Measurements from ENCODE around the gene ERAL1.
"Not testable (repeated sequence)": the region's sequence is repeated elsewhere in the genome, so short reads cannot be mapped to it uniquely, and the experiment has no call there.

DNA sequence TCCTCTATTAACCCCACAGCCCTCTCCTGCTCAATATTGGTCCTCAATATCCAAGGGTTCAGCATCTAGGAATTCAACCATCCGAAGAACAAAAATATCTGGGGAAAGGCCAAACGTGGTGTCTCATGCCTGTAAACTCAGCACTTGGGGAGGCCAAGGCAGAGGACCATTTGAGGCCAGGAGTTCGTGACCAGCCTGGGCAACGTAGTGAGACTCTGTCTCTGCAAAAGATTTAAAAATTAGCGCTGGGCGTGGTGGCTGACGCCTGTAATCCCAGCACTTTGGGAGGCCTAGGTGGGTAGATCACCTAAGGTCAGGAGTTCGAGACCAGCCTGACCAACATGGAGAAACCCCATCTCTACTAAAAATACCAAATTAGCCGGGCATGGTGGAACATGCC lies 8.1 kb upstream of the ERAL1 start:
- not testable (repeated sequence) for TF ChIP-seq PCBP2 (optimal IDR thresholded peaks at IDR 0.05; ENCODE audit: low read depth, low read length, poor library complexity, severe bottlenecking); ZNF136 (CRISPR knock-in tag; IDR thresholded peaks at IDR 0.05; ENCODE audit: low read depth); CEBPB (IDR thresholded peaks at IDR 0.05; ENCODE audit: borderline replicate concordance, low read depth, low read length); ZNF367 (CRISPR knock-in tag; IDR thresholded peaks at IDR 0.05; ENCODE audit: borderline replicate concordance); ZNF138 (CRISPR knock-in tag; IDR thresholded peaks at IDR 0.05; ENCODE audit: low read depth)

Measured in HepG2 (cell line).